Renal cortex interstitium (tissue), 11 donors: Measurements from ENCODE around the gene ERBB4. TPM values are rescaled to one million over a fixed set of nuclear protein-coding genes. Genes with fewer than 3 reads are reported as not detected.
"Not testable (repeated sequence)": the region's sequence is repeated elsewhere in the genome, so short reads cannot be mapped to it uniquely, and the experiment has no call there.

ENCODE experiments used
- DNase-seq, 11 donors: peaks; one replicate each; pipeline ENCODE4 v3.0.0-alpha.2; 2013; ENCODE audit warnings: low read depth in 9 of 11, low spot score in 4 of 11; ENCODE audit errors: extremely low read depth in 1 of 11
- polyA plus RNA-seq, 3 donors: library from polyadenylated mRNA; unstranded; fragments of 120-200 nt; gene quantifications; one replicate each; pipeline ENCODE4 v1.2.1, GENCODE V29; 2013; ENCODE audit not compliant: insufficient read length in 3 of 3

ERBB4 gene
- polyA plus RNA-seq, 3 donors, result 42.3 to 56.6 (median 54.7) TPM

GRCh38 chr2:212193803-212194202 lies 344.8 kb downstream of the ERBB4 start:
- no peak for DNase-seq

DNA sequence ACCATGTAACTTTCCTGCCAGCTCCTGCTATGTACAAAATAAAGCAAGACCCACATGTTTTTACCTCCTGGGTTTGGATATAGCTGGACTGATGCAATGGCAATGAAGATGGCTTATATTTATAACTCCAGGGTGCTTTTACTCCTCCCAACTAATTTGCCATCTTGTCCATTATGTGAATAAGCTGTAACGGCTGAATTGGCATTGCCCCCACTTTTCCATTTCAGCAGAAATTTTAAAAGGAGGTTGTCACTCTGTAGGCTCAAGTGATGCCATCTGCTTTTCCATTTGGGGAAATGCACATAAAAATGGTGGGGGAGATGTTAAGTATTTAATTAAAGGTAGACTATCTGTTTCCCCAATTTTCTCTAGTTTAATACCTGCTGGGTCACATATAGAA lies 345.5 kb downstream of the ERBB4 start:
- DNase-seq, result no peak

DNA sequence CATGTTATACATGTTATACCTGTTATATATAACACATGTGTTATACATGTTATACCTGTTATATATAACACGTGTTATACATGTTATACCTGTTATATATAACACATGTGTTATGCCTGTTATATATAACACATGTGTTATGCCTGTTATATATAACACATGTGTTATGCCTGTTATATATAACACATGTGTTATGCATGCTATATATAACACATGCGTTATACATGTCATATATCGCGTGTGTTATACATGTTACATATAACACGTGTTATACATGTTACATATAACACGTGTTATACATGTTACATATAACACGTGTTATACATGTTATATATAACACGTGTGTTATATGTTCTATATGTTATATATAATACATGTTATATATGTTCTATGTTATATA lies 347.2 kb downstream of the ERBB4 start:
- not testable (repeated sequence) for DNase-seq

DNA sequence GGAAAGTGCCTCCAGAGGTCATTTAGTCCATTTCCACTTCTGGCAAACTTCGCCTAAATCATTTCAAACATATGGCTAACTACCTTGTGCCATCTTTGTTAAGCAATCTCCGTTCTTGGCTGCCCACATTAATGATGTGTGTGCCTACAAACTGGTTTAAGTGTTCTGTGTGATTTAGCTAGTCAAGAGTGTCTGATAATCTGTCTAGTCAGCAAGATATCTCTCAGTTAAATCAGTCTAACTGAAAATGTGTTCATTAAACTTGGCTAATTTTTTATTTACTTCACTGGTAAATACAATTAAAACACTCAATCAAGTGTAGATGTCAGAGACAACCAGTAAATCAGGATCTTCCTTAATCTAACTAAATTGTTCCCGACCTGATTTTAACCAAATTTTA lies 352.4 kb downstream of the ERBB4 start:
- DNase-seq, result no peak

GRCh38 chr2:212181646-212182045 lies 357.0 kb downstream of the ERBB4 start:
- DNase-seq, result no peak

- no peak for DNase-seq
Observed at GRCh38 chr2:212180408-212181083, 358.1 kb downstream of the ERBB4 start.

DNA sequence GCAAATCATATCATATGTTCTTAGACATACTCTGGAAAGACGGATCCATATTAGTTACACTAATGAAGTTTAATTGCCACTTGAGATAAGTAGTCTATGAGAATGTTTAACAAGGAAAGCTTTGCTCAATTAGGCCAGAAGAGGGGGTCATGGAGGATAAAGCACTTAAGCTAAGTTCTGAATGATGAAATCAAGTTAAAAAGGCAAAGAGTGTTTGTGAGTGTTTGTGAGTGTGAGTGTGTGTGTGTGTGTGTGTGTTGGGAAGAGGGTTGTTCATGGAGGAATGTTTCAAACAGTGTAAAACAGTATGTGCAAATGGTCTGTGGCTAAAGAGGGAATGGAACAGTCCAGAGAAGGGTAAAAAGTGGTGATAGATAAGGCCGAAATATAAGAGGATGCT lies 360.9 kb downstream of the ERBB4 start:
- no peak for DNase-seq

- no peak for DNase-seq
Observed at GRCh38 chr2:212176151-212176550, 362.5 kb downstream of the ERBB4 start.

GRCh38 chr2:212173756-212174510 lies 364.7 kb downstream of the ERBB4 start:
- peak in 9 of 11 donors; percentile 5 to 36 (median 18) for DNase-seq

DNA sequence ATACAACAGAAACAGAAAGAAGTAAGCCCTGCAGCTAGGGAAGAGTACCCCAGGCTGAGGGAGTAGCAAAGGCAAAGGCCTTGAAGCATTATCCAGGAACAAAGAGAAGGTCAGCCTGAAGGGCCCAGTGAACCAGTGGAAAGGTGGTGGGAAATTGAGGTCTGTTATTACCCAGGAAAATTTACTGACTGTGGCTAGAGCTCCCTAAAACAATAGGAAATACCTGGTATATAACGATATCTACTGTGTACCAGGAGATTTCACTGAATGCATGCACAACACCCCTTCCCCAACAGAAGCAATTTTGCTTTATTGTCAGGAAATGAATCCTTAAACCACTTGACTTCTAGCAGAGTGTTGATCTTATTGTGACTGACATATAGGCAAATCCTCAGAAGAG lies 365.3 kb downstream of the ERBB4 start:
- peak in 2 of 11 donors; percentile 4 to 9 for DNase-seq

- DNase-seq, result no peak
Observed at GRCh38 chr2:212170382-212170781, 368.2 kb downstream of the ERBB4 start.

GRCh38 chr2:212158081-212158480 lies 380.5 kb downstream of the ERBB4 start:
- DNase-seq, result no peak

GRCh38 chr2:212157012-212157411 lies 381.6 kb downstream of the ERBB4 start:
- no peak for DNase-seq

DNA sequence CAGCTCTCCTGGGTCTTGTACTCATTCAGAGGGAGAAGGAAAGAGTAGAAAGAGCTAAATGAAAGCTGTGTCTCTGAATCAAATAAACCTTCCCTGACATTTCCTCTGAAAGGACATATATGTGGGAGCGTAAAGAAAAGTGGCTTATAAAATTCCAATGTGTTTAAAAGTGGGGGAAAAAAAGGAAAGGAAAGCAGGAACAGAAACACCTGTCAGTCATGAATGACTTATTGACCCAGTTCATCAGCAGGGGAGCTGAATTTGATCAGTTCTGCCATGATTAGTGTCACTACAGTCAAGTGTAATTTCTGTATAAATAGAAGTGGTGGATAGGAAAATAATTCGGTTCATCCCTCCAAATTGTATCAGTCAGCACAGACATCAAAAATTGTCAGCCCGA lies 382.5 kb downstream of the ERBB4 start:
- no peak for DNase-seq

- no peak for DNase-seq
Observed at GRCh38 chr2:212154477-212154878, 384.1 kb downstream of the ERBB4 start.

DNA sequence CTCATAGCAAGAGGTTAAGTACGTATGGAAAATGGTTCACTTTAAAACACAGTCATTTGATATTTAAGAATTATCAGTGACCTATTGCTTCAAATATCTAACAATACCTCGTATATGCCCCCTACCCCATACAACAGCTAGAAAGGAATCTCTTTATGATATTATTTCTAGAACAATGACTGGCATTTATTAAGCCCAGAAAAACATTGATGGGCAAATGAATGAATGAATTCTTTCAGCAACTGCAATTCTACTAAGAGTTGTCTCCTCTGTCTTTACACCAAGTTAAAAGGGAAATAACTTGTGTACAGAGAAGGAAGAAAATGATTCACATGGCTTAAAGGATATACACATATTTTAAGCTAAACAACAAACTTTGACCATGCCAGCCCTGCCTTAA lies 384.7 kb downstream of the ERBB4 start:
- no peak for DNase-seq

- peak in 5 of 11 donors; percentile 3 to 20 (median 5) for DNase-seq
Observed at GRCh38 chr2:212147921-212148513, 390.6 kb downstream of the ERBB4 start.

DNA sequence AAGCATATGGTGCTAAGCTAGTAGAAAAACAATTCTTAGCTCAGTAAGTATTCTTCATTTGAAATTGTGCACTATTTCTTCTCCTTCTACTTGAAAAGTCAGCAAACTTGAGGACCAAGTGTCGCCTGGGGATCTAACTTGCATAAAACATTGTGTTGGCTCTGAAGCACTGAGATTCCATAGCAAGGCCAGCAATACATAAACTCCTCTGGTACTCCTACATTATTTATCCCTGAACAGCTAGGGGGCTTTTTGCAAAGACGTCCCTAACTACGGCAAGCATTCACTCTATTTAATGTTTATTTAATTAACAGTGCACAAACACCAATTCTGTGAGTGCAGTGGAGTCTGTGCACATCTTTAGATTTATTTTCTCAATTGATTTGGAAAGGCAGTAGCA lies 392.2 kb downstream of the ERBB4 start:
- DNase-seq, result no peak

DNA sequence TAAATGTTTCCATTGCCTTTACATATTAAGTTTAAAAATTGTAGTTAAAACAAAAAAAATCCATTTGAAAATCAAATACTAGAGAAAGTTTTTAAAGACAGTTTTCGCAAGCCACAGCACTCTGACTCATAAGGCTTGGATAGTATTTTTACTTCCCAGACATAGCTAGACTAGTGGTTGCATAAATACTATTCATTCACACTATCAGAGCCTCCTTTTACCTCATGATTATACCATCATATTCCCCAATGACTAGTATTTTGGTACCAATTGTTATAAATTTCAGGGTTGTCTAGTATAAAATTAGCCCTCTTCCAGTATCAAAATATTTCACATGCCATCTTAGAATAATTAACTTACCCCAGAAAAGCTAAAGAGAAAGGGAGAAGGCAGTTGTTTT lies 393.5 kb downstream of the ERBB4 start:
- no peak for DNase-seq

DNA sequence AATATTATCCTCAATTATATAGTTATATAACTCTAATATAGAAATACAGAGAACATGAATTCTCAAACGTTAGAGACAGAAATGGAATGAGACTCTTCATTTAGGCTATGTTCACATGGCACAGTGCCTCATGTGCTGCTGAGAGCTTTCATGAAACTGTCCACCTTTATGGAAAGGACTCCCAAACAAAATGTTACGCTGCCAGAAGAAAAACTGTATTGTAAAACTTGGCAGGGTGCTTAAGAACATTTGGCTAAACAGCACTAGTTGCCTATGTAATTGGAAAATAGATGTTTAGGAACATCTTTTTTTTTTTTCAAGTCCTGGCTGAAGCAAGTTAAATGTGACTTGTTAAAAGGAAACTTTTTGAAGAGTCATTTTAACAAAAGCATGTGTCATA lies 396.0 kb downstream of the ERBB4 start:
- DNase-seq, result no peak
